BJ (cell line): ENCODE measurements around the gene IGSF1. TPM values are rescaled to one million over a fixed set of nuclear protein-coding genes. Genes with fewer than 3 reads are reported as not detected.

Experiments
- CTCF ChIA-PET: fragments of 350-600 bp; formaldehyde crosslinking; extraction: SDS; loops from one replicate; lab custom pipeline; 2021; ENCODE audit warnings: antibody characterized with exemption, inconsistent platforms; lab: Yijun Ruan, JAX
- POLR2A ChIA-PET: fragments of 300-600 bp; sonication (Branson Sonifier 250); formaldehyde crosslinking; extraction: SDS; loops from one replicate; lab custom pipeline; 2021; ENCODE audit warnings: antibody characterized with exemption; lab: Charles Lee
- DNase-seq: peaks from one replicate; pipeline ENCODE4 v3.0.0-alpha.2; 2011; ENCODE audit warnings: low read depth
- H3K27me3 ChIP-seq: 2 replicates; pipeline ENCODE4 v1.6.0; 2011; ENCODE audit warnings: low read length; ENCODE audit not compliant: control insufficient read depth, insufficient read depth
- H3K36me3 ChIP-seq: 2 replicates; pipeline ENCODE4 v1.5.1; 2011; ENCODE audit warnings: low read length; ENCODE audit not compliant: control insufficient read depth, insufficient read depth
- H3K4me3 ChIP-seq: 2 replicates; pipeline ENCODE4 v1.5.1; 2011; ENCODE audit warnings: low read depth, mild to moderate bottlenecking, control low read depth, low read length
- CTCF ChIP-seq: IDR thresholded peaks from 2 replicates; pipeline ENCODE4 v1.5.1; 2011; ENCODE audit warnings: low read depth, mild to moderate bottlenecking, control low read depth, inconsistent platforms, low read length, moderate library complexity; ENCODE audit not compliant: insufficient read depth
- polyA plus RNA-seq: library from polyadenylated mRNA; depleted of rRNA; stranded (reverse); fragments of >200 nt; gene quantifications from 2 replicates; pipeline ENCODE4 v1.2.3, GENCODE V29; 2011

Gene IGSF1
- polyA plus RNA-seq, 1 experiment = not detected

- Histone ChIP-seq H3K36me3 (no peaks in the 10 kb centered on the region), H3K27me3 (no peaks in the 10 kb centered on the region), H3K4me3 (no peak overlapping the region)
- TF ChIP-seq CTCF = no peak
- no peak for DNase-seq
- ChIA-PET CTCF (no interaction called here), POLR2A (no interaction called here)
Measured at GRCh38 chrX:131322651-131323050, 33.5 kb upstream of the IGSF1 start.

DNA sequence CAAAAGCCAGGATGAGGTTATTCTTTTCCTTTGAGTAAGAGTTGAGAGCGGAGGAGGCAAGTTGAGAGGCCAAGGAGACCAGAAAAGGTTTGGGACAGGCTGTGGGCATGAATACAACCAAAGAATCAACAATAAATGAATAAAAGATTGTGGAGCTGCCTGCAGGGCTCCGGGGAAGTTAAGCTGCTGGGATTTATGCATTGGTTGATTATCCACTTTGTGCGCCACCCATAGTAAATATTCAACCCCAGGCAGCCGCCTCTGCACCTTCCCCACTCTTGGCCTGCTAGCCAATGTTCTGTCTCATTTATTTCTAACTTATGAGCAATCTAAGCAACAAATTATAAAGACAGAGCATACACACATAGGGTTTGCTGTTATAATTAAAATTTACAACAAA, 28.2 kb upstream of the IGSF1 start:
- POLR2A ChIA-PET = no interaction called here
- DNase-seq = no peak
- no peak overlapping the region for H3K4me3 ChIP-seq
- H3K27me3 ChIP-seq = no peaks in the 10 kb centered on the region
- CTCF ChIA-PET = no interaction called here
- H3K36me3 ChIP-seq = no peaks in the 10 kb centered on the region
- TF ChIP-seq CTCF = no peak

GRCh38 chrX:131316260-131316659, 27.2 kb upstream of the IGSF1 start:
- no peak for TF ChIP-seq CTCF
- Histone ChIP-seq H3K36me3 (no peaks in the 10 kb centered on the region), H3K27me3 (no peaks in the 10 kb centered on the region), H3K4me3 (no peak overlapping the region)
- no peak for DNase-seq
- ChIA-PET CTCF (no interaction called here), POLR2A (no interaction called here)

DNA sequence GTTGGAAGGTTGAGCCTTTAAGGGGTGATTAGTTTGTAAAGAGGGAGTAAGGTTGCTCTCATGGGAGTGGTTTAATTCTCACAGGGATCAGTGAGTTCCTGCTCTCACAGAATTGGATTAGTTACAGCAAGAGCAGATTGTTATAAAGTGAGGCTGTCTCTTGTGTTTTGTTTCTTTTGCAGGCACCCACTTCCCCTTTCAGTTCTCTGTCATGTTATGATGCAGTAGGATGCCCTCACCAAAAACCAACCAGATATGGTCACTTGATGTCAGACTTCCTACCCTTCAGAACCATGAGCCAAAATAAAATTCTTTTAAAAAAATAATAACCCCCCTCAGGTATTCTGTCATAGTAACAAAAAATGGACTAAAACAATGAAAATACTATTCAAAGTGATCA, 19.9 kb upstream of the IGSF1 start:
- Histone ChIP-seq H3K36me3 (no peaks in the 10 kb centered on the region), H3K4me3 (no peak overlapping the region), H3K27me3 (no peaks in the 10 kb centered on the region)
- no peak for TF ChIP-seq CTCF
- ChIA-PET POLR2A (no interaction called here), CTCF (no interaction called here)
- no peak for DNase-seq

DNA sequence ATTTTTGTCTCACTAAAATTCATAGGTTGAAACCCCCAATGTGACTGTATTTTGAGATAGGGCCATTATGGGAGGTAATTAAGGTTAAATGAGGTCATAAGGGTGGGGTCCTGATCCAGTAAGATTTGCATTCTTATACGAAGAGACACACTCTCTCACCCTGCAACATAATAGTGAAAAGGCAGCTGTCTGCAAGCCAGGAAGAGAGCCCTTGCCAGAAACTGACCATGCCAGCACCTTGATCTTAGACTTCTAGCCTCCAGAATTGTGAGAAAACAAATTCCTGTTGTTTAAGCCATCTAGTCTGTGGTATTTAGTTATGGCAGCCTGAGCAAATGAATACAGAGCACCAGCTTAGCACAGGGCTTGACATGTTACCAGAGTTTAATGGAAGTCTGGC, 17.5 kb upstream of the IGSF1 start:
- H3K36me3 ChIP-seq = no peaks in the 10 kb centered on the region
- DNase-seq = no peak
- H3K27me3 ChIP-seq = no peaks in the 10 kb centered on the region
- CTCF ChIA-PET = no interaction called here
- TF ChIP-seq CTCF = no peak
- POLR2A ChIA-PET = no interaction called here
- H3K4me3 ChIP-seq = no peak overlapping the region
